Renal pelvis (tissue), 4 donors: ENCODE data around the gene UBA3. TPM values are rescaled to one million over a fixed set of nuclear protein-coding genes. Genes with fewer than 3 reads are reported as not detected.

ENCODE experiments used
- DNase-seq: peaks from one replicate; pipeline ENCODE4 v3.0.0-alpha.2; 2013
- polyA plus RNA-seq, 3 donors: library from polyadenylated mRNA; unstranded; fragments of 120-200 nt; gene quantifications; one replicate each; pipeline ENCODE4 v1.2.1, GENCODE V29; 2013; ENCODE audit not compliant: insufficient read length in 3 of 3

Gene UBA3
- polyA plus RNA-seq, 3 donors = 61.9 to 79.9 (median 74.4) TPM

- DNase-seq = no peak
Measured at GRCh38 chr3:69081583-69082262, 1.6 kb upstream of the UBA3 start.

GRCh38 chr3:69079269-69080159, 651 bp downstream of the UBA3 start:
- DNase-seq = peak; percentile 15

- DNase-seq = no peak
Measured at GRCh38 chr3:69072928-69073327, 7.2 kb downstream of the UBA3 start.

- DNase-seq = no peak
Measured at GRCh38 chr3:69066121-69066520, 14.0 kb downstream of the UBA3 start.

- DNase-seq = no peak
Measured at GRCh38 chr3:69065318-69065964, 14.7 kb downstream of the UBA3 start.

- DNase-seq = no peak
Measured at GRCh38 chr3:69063636-69064035, 16.5 kb downstream of the UBA3 start.

- DNase-seq = no peak
Measured at GRCh38 chr3:69059688-69060087, 20.5 kb downstream of the UBA3 start.

GRCh38 chr3:69058947-69059224, 21.3 kb downstream of the UBA3 start:
- DNase-seq = no peak

- DNase-seq = no peak
Measured at GRCh38 chr3:69058180-69058946, 21.8 kb downstream of the UBA3 start.

- DNase-seq = no peak
Measured at GRCh38 chr3:69052472-69052898, 27.7 kb downstream of the UBA3 start.

- peak; percentile 99 for DNase-seq
Measured at GRCh38 chr3:69051756-69052471, 28.3 kb downstream of the UBA3 start, which contains the start of gene TMF1. TSS of gene TMF1 (minus strand) at chr3:69052333. CDS start at chr3:69052086, 247 bp downstream.

- no peak for DNase-seq
Measured at GRCh38 chr3:69048990-69049389, 31.2 kb downstream of the UBA3 start.

GRCh38 chr3:69044608-69045007, 35.6 kb downstream of the UBA3 start:
- DNase-seq = no peak

GRCh38 chr3:69033470-69033869, 46.7 kb downstream of the UBA3 start:
- DNase-seq = no peak

- DNase-seq = no peak
Measured at GRCh38 chr3:69032737-69033136, 47.4 kb downstream of the UBA3 start.

GRCh38 chr3:69032142-69032541, 48.0 kb downstream of the UBA3 start:
- DNase-seq = no peak

- DNase-seq = no peak
Measured at GRCh38 chr3:69031635-69032034, 48.5 kb downstream of the UBA3 start.

GRCh38 chr3:69020857-69021256, 59.3 kb downstream of the UBA3 start:
- DNase-seq = no peak

- DNase-seq = no peak
Measured at GRCh38 chr3:69020424-69020823, 59.7 kb downstream of the UBA3 start.

- DNase-seq = no peak
Measured at GRCh38 chr3:69016901-69017300, 63.3 kb downstream of the UBA3 start.

- no peak for DNase-seq
Measured at GRCh38 chr3:69016102-69016501, 64.1 kb downstream of the UBA3 start.
